ENCODE results near the gene FXR2. TPM values are rescaled to one million over a fixed set of nuclear protein-coding genes. Genes with fewer than 3 reads are reported as not detected.
A peak's percentile ranks its signal among the peaks of the same experiment; 100 is the strongest.

Gene FXR2
- polyA plus RNA-seq, 1 donor, result 38.3 TPM

- DNase-seq, result no peak
These were observed 45.1 kb downstream of the FXR2 start for GRCh38 chr17:7569571-7569970.

GRCh38 chr17:7563115-7563869, 51.4 kb downstream of the FXR2 start:
- DNase-seq, result no peak

- no peak for DNase-seq
These were observed 52.5 kb downstream of the FXR2 start for GRCh38 chr17:7562208-7562605.

- peak; percentile 94 for DNase-seq
These were observed 53.0 kb downstream of the FXR2 start, which contains the start of gene SENP3 for GRCh38 chr17:7561589-7562207. SENP3 (plus strand) TSS chr17:7561919; CDS start chr17:7563077, 1,158 bp downstream.

- peak; percentile 90 for DNase-seq
These were observed 53.6 kb downstream of the FXR2 start for GRCh38 chr17:7561028-7561575.

- DNase-seq, result no peak
These were observed 54.3 kb downstream of the FXR2 start for GRCh38 chr17:7560172-7561027.

- DNase-seq, result no peak
These were observed 55.2 kb downstream of the FXR2 start for GRCh38 chr17:7559320-7560171.

- no peak for DNase-seq
These were observed 56.0 kb downstream of the FXR2 start, which contains the start of gene TNFSF13 for GRCh38 chr17:7558544-7559319. TNFSF13 (plus strand) TSS chr17:7558750; CDS start chr17:7559040, 290 bp downstream.

- DNase-seq, result peak; percentile 89
These were observed 56.7 kb downstream of the FXR2 start for GRCh38 chr17:7557775-7558543.

GRCh38 chr17:7557147-7557764, 57.4 kb downstream of the FXR2 start:
- no peak for DNase-seq

- no peak for DNase-seq
These were observed 58.1 kb downstream of the FXR2 start for GRCh38 chr17:7556627-7557026.

GRCh38 chr17:7555320-7555948, 59.3 kb downstream of the FXR2 start:
- no peak for DNase-seq

GRCh38 chr17:7553356-7553755, 61.3 kb downstream of the FXR2 start:
- DNase-seq, result no peak

- no peak for DNase-seq
These were observed 62.1 kb downstream of the FXR2 start for GRCh38 chr17:7552621-7553051.

- no peak for DNase-seq
These were observed 63.3 kb downstream of the FXR2 start for GRCh38 chr17:7551396-7551795.

- DNase-seq, result no peak
These were observed 64.4 kb downstream of the FXR2 start for GRCh38 chr17:7550344-7550743.

GRCh38 chr17:7549401-7550055, 65.2 kb downstream of the FXR2 start:
- no peak for DNase-seq

GRCh38 chr17:7548585-7549400, 65.9 kb downstream of the FXR2 start, which contains the start of gene TNFSF12:
TNFSF12 (plus strand) TSS chr17:7549058; CDS start chr17:7549154, 96 bp downstream.
- peak; percentile 63 for DNase-seq

Data from hindlimb muscle (tissue), 1 donor.